Caco-2 (cell line): ENCODE data around the gene RAB3B. TPM values are rescaled to one million over a fixed set of nuclear protein-coding genes. Genes with fewer than 3 reads are reported as not detected.
A peak's percentile ranks its signal among the peaks of the same experiment; 100 is the strongest.

Experiments used
- BruUV-seq: library from RNA; stranded (reverse); fragments of 400-500 nt; replicated peaks from 2 replicates; lab custom pipeline; 2021; lab: Mats Ljungman, UMichigan
- CTCF ChIA-PET: fragments of 300-600 bp; sonication (Branson Sonifier 250); formaldehyde crosslinking; loops from one replicate; lab custom pipeline; 2022; ENCODE audit warnings: antibody characterized with exemption; lab: Charles Lee
- POLR2A ChIA-PET: fragments of 300-600 bp; sonication (Branson Sonifier 250); formaldehyde crosslinking; loops from one replicate; lab custom pipeline; 2022; ENCODE audit warnings: antibody characterized with exemption; lab: Charles Lee
- DNase-seq, 2 experiments: peaks; one replicate each; pipeline versions ENCODE4 v3.0.0 to v3.0.0-alpha.2; 2020 to 2022
- H3K27me3 ChIP-seq: replicated peaks from 2 replicates; pipeline ENCODE4 v1.6.0; 2011; ENCODE audit warnings: low read length; ENCODE audit not compliant: control insufficient read depth, insufficient read depth
- H3K36me3 ChIP-seq: 2 replicates; pipeline ENCODE4 v1.5.1; 2011; ENCODE audit warnings: low read length; ENCODE audit not compliant: control insufficient read depth, insufficient read depth
- H3K4me1 ChIP-seq: fragments of 250-450 bp; sonication (Bioruptor Pico); 2 replicates; pipeline ENCODE4 v1.5.1; 2020; ENCODE audit warnings: mild to moderate bottlenecking
- H3K4me3 ChIP-seq: 2 replicates; pipeline ENCODE4 v1.5.1; 2011; ENCODE audit warnings: low read depth, mild to moderate bottlenecking, control low read depth, low read length
- H3K9me3 ChIP-seq: fragments of 250-450 bp; sonication (Bioruptor Pico); 2 replicates; pipeline ENCODE4 v1.5.1; 2020; ENCODE audit warnings: mild to moderate bottlenecking, moderate library complexity
- H3K27ac Mint-ChIP-seq: one replicate; pipeline ENCODE4 v1.8.0; 2022; ENCODE audit warnings: mixed read lengths; ENCODE audit not compliant: unreplicated experiment
- H3K27me3 Mint-ChIP-seq: one replicate; pipeline ENCODE4 v1.8.0; 2022; ENCODE audit warnings: mixed read lengths; ENCODE audit not compliant: insufficient read depth, unreplicated experiment
- H3K36me3 Mint-ChIP-seq: one replicate; pipeline ENCODE4 v1.8.0; 2022; ENCODE audit warnings: mild to moderate bottlenecking, mixed read lengths; ENCODE audit not compliant: insufficient read depth, unreplicated experiment
- H3K4me1 Mint-ChIP-seq: one replicate; pipeline ENCODE4 v1.8.0; 2022; ENCODE audit warnings: low read depth, mixed read lengths; ENCODE audit not compliant: unreplicated experiment
- H3K4me3 Mint-ChIP-seq: one replicate; pipeline ENCODE4 v1.8.0; 2022; ENCODE audit warnings: mild to moderate bottlenecking, moderate library complexity, mixed read lengths; ENCODE audit not compliant: unreplicated experiment
- H3K9me3 Mint-ChIP-seq: one replicate; pipeline ENCODE4 v1.8.0; 2022; ENCODE audit warnings: mixed read lengths; ENCODE audit not compliant: unreplicated experiment
- CTCF ChIP-seq, 2 experiments: fragments of 200-600 bp in 1 of 2; IDR thresholded peaks; 1 replicate in 1 of 2; 2 replicates in 1 of 2; pipeline versions ENCODE4 v1.5.1 to v1.8.0; 2011 to 2022; ENCODE audit warnings: antibody characterized with exemption in 1 of 2, control low read depth in 1 of 2, inconsistent platforms in 1 of 2, low read depth in 1 of 2, low read length in 1 of 2, mild to moderate bottlenecking in 1 of 2, moderate library complexity in 1 of 2; ENCODE audit not compliant: insufficient read depth in 1 of 2, severe bottlenecking in 1 of 2, unreplicated experiment in 1 of 2
- intact Hi-C: fragments of 100-400 bp; cut with micrococcal nuclease; formaldehyde crosslinking; loops from one replicate; pipeline ENCODE4 v1.10.0; 2022; ENCODE audit not compliant: unreplicated experiment
- total RNA-seq: library from RNA; stranded (reverse); gene quantifications from 2 replicates; pipeline ENCODE4 v1.2.3, GENCODE V29; 2022

The RAB3B gene
- total RNA-seq, 1 experiment from 2014 or later = 11.6 TPM

GRCh38 chr1:52034050-52034384, 43.5 kb upstream of the RAB3B start:
- H3K4me1 Mint-ChIP-seq = peaks cover 6% of the 10 kb centered on the region
- peak overlapping the region; percentile 89 for H3K27ac Mint-ChIP-seq
- ChIA-PET CTCF (no interaction called here), POLR2A (interaction anchor here (1.0 kb wide), 1 partner anchor 21 kb away, joined by 3 read pairs; the partner anchor contains the start of gene TXNDC12)
- no TSS peak for BruUV-seq
- H3K4me3 Mint-ChIP-seq = peak overlapping the region; percentile 84
- intact Hi-C loops = no loop called here
- no peak for TF ChIP-seq CTCF (IDR thresholded peaks at IDR 0.05; ENCODE audit: insufficient read depth in 1 of 2, low read depth in 1 of 2, low read length in 1 of 2, severe bottlenecking in 1 of 2, unreplicated experiment in 1 of 2)
- H3K4me3 ChIP-seq = peak overlapping the region; percentile 88
- H3K9me3 Mint-ChIP-seq = no peaks in the 10 kb centered on the region
- no peaks in the 10 kb centered on the region for H3K27me3 ChIP-seq
- no peaks in the 10 kb centered on the region for H3K9me3 ChIP-seq
- no peaks in the 10 kb centered on the region for H3K27me3 Mint-ChIP-seq
- no peaks in the 10 kb centered on the region; the same call in 1 of the 2 replicates for H3K36me3 ChIP-seq
- no peak for DNase-seq
- peaks cover 4% of the 10 kb centered on the region; the same call in 1 of the 2 replicates for H3K4me1 ChIP-seq
- peaks cover 20% of the 10 kb centered on the region for H3K36me3 Mint-ChIP-seq

GRCh38 chr1:52033190-52034049, 42.9 kb upstream of the RAB3B start, which contains the start of gene KTI12:
Gene KTI12, minus strand, starts transcription at chr1:52033810. Its CDS starts 49 bp downstream, at chr1:52033761.
- CTCF ChIA-PET = no interaction called here
- Histone ChIP-seq H3K4me3 (peak within 1 kb of the TSS; percentile 88), H3K4me1 (peaks cover 6% of the 10 kb centered on the region; the same call in 1 of the 2 replicates), H3K27me3 (no peaks in the 10 kb centered on the region), H3K9me3 (no peaks in the 10 kb centered on the region), H3K36me3 (no peaks in the 10 kb centered on the region; the same call in 1 of the 2 replicates)
- peaks cover 6% of the 10 kb centered on the region for H3K4me1 Mint-ChIP-seq
- peaks cover 20% of the 10 kb centered on the region for H3K36me3 Mint-ChIP-seq
- peak; percentile 75 to 77 for DNase-seq
- H3K4me3 Mint-ChIP-seq = peak within 1 kb of the TSS; percentile 84
- intact Hi-C loops = loop anchor here (2.0 kb wide), 1 partner anchor 19 kb away; no protein-coding TSS in a partner anchor
- no peaks in the 10 kb centered on the region for H3K9me3 Mint-ChIP-seq
- POLR2A ChIA-PET = interaction anchor here (0.5 to 1.0 kb wide), 2 partner anchors 22 to 52 kb away, joined by 3 to 5 read pairs; partner anchors contain the start of gene TXNDC12
- H3K27me3 Mint-ChIP-seq = no peaks in the 10 kb centered on the region
- no peak for TF ChIP-seq CTCF (IDR thresholded peaks at IDR 0.05; ENCODE audit: insufficient read depth in 1 of 2, low read depth in 1 of 2, low read length in 1 of 2, severe bottlenecking in 1 of 2, unreplicated experiment in 1 of 2)
- H3K27ac Mint-ChIP-seq = peak within 1 kb of the TSS; percentile 89
- BruUV-seq = TSS peak; percentile 71

GRCh38 chr1:52032785-52033131, 42.3 kb upstream of the RAB3B start:
- Histone ChIP-seq H3K36me3 (no peaks in the 10 kb centered on the region; the same call in 1 of the 2 replicates), H3K4me3 (peak overlapping the region; percentile 88), H3K9me3 (no peaks in the 10 kb centered on the region), H3K27me3 (no peaks in the 10 kb centered on the region), H3K4me1 (peaks cover 9% of the 10 kb centered on the region; the same call in 1 of the 2 replicates)
- no peak for TF ChIP-seq CTCF (IDR thresholded peaks at IDR 0.05; ENCODE audit: insufficient read depth in 1 of 2, low read depth in 1 of 2, low read length in 1 of 2, severe bottlenecking in 1 of 2, unreplicated experiment in 1 of 2)
- Mint-ChIP-seq H3K27ac (peak overlapping the region; percentile 89), H3K27me3 (no peaks in the 10 kb centered on the region), H3K36me3 (peaks cover 20% of the 10 kb centered on the region), H3K4me3 (peak overlapping the region; percentile 84), H3K9me3 (no peaks in the 10 kb centered on the region), H3K4me1 (peaks cover 6% of the 10 kb centered on the region)
- DNase-seq = peak; percentile 40 to 42
- BruUV-seq = no TSS peak
- ChIA-PET POLR2A (no interaction called here), CTCF (no interaction called here)
- intact Hi-C loops = loop anchor here (2.0 kb wide), 1 partner anchor 18 kb away; no protein-coding TSS in a partner anchor
